Gastroesophageal sphincter (tissue), 4 donors: Measurements from ENCODE around the gene IL1RAP. TPM values are rescaled to one million over a fixed set of nuclear protein-coding genes. Genes with fewer than 3 reads are reported as not detected.

ENCODE experiments used
- ATAC-seq: fragments of 150-250 bp; one replicate; pipeline ENCODE4 v1.9.1; 2016; ENCODE audit warnings: mild to moderate bottlenecking, moderate library complexity
- H3K27ac ChIP-seq, 4 donors: fragments of 200-600 bp; sonication (generic) in 3 of 4; 1 replicate in 3 of 4; 2 replicates in 1 of 4; pipeline ENCODE4 v1.5.1; 2016 to 2019
- H3K27me3 ChIP-seq: fragments of 200-600 bp; sonication (generic); one replicate; pipeline ENCODE4 v1.5.1; 2019
- H3K36me3 ChIP-seq, 2 donors: fragments of 200-600 bp; sonication (generic); one replicate each; pipeline ENCODE4 v1.5.1; 2019; ENCODE audit warnings: control low read depth in 1 of 2
- H3K4me1 ChIP-seq, 3 donors: fragments of 200-600 bp; sonication (generic); 1 replicate in 2 of 3; 2 replicates in 1 of 3; pipeline ENCODE4 v1.5.1; 2016 to 2019; ENCODE audit warnings: control low read depth in 2 of 3
- H3K4me3 ChIP-seq, 2 donors: fragments of 200-600 bp; sonication (generic); one replicate each; pipeline ENCODE4 v1.5.1; 2019; ENCODE audit warnings: mild to moderate bottlenecking in 1 of 2, moderate library complexity in 1 of 2
- H3K9me3 ChIP-seq, 3 donors: fragments of 200-600 bp; sonication (generic); one replicate each; pipeline ENCODE4 v1.5.1; 2017 to 2019; ENCODE audit warnings: control low read depth in 2 of 3
- EP300 ChIP-seq: sonication (generic); formaldehyde crosslinking; IDR thresholded peaks from one replicate; pipeline ENCODE4 v1.6.1; 2017; ENCODE audit warnings: antibody characterized with exemption, mild to moderate bottlenecking
- POLR2A ChIP-seq, 2 donors: fragments of 450-650 bp; IDR thresholded peaks; one replicate each; pipeline ENCODE4 v1.6.1; 2017; ENCODE audit warnings: antibody characterized with exemption in 2 of 2, mild to moderate bottlenecking in 2 of 2, moderate library complexity in 1 of 2
- POLR2AphosphoS5 ChIP-seq: sonication (generic); formaldehyde crosslinking; IDR thresholded peaks from one replicate; pipeline ENCODE4 v1.6.1; 2017; ENCODE audit warnings: antibody characterized with exemption
- WGBS, 2 donors: methylation state at CpG; one replicate each; pipeline ENCODE4 v1.1.5; 2018; ENCODE audit warnings: low coverage in 1 of 2; 5-methylcytosine and 5-hydroxymethylcytosine counted together
- total RNA-seq, 4 donors: library from RNA; depleted of rRNA; stranded (reverse); fragments of >200 nt; gene quantifications; one replicate each; pipeline ENCODE4 v1.1.0, GENCODE V29; 2016
- TF ChIP-seq, protein P1 (sequence below), 4 experiments: fragments of 200-600 bp in 2 of 4; fragments of 450-650 bp in 2 of 4; sonication (generic) in 1 of 4; IDR thresholded peaks; one replicate each; pipeline ENCODE4 v1.5.1; 2017 to 2019; ENCODE audit warnings: antibody characterized with exemption in 4 of 4, mild to moderate bottlenecking in 2 of 4, moderate library complexity in 2 of 4

The IL1RAP gene
- total RNA-seq, 4 donors from 2014 or later, result 3.2 to 11.0 (median 5.0) TPM

DNA sequence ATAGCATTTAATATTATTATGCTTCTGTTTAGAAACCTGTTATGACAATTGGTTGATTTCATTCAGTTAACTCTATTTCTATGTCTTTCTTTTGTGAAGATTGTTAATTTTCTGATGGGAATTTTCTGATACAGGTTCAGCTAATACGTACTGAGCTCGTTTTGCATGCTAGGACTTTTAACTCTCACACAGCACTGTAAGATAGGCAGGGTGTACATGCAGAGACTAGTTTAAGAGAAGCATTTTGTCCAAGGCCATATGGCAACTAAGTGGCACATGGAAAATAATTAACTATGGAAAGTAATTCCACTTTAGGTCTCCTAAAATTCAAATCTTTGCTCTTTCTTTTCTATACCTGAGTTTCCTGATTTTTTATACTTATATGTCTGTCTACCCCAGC lies 81.9 kb downstream of the IL1RAP start:
- Histone ChIP-seq H3K27ac (no peak overlapping the region), H3K9me3 (no peaks in the 10 kb centered on the region), H3K36me3 (no peaks in the 10 kb centered on the region), H3K4me1 (no peaks in the 10 kb centered on the region), H3K4me3 (no peak overlapping the region), H3K27me3 (no peaks in the 10 kb centered on the region)
- TF ChIP-seq, protein P1, sequence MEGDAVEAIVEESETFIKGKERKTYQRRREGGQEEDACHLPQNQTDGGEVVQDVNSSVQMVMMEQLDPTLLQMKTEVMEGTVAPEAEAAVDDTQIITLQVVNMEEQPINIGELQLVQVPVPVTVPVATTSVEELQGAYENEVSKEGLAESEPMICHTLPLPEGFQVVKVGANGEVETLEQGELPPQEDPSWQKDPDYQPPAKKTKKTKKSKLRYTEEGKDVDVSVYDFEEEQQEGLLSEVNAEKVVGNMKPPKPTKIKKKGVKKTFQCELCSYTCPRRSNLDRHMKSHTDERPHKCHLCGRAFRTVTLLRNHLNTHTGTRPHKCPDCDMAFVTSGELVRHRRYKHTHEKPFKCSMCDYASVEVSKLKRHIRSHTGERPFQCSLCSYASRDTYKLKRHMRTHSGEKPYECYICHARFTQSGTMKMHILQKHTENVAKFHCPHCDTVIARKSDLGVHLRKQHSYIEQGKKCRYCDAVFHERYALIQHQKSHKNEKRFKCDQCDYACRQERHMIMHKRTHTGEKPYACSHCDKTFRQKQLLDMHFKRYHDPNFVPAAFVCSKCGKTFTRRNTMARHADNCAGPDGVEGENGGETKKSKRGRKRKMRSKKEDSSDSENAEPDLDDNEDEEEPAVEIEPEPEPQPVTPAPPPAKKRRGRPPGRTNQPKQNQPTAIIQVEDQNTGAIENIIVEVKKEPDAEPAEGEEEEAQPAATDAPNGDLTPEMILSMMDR (IDR thresholded peaks at IDR 0.05), result no peak
- TF ChIP-seq POLR2A (IDR thresholded peaks at IDR 0.05) (no peak), POLR2AphosphoS5 (no peak), EP300 (no peak)
- WGBS, 2 donors, result 76 to 100% methylated on average over 2 of the region's 2 CpGs
- ATAC-seq, result no peak

DNA sequence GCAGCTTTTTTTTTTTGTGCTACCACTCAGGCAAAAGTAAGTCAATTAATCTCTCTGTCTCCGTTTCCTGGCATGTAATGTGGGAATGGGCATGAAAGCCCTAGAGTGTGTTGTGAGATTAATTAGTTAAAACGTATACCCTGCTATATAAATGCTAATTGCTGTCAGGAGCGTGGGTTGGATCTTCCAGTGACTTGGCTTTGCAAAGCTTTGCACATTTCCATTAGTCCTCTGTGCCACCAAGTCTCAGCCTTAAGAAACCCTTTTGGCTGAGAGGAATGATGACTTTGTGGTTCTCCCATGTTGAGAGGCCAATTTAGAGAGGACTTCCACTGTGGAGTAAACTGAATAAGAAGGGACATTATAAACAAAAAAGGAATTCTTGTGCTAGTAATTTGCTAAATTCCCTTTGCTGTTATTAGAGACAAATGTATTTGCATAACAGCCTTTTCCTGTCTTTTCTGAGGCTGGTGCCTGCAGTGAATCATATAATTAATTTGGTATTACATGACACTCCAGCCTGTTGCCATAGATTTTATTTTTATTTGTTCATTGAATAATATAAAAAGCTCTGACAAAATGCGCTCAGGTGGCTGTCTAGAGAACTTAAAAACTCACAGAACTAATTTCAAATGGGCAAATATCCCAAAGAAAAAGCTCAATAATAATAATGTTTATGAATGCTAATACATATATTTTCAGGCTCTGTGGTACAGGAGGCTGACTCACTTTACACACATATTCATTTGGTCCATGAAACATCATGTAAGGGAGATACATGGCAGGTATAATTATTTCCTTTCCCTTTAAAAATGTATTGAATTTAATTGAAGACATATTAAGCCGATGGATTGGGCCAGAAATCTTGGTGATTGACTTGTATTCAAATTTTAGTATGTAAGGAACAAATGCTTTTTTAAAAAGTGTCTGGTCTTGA lies 82.7 kb downstream of the IL1RAP start:
- 56 to 68% methylated on average over 5 of the region's 5 CpGs for WGBS, 2 donors
- no peak for TF ChIP-seq EP300
- no peak for TF ChIP-seq POLR2A (IDR thresholded peaks at IDR 0.05)
- TF ChIP-seq, protein P1 (IDR thresholded peaks at IDR 0.05), result no peak
- no peak for TF ChIP-seq POLR2AphosphoS5
- H3K4me3 ChIP-seq, result no peak overlapping the region
- H3K27ac ChIP-seq, result no peak overlapping the region
- H3K9me3 ChIP-seq, result no peaks in the 10 kb centered on the region
- no peaks in the 10 kb centered on the region for H3K4me1 ChIP-seq
- no peak for ATAC-seq
- no peaks in the 10 kb centered on the region for H3K27me3 ChIP-seq
- no peaks in the 10 kb centered on the region for H3K36me3 ChIP-seq

DNA sequence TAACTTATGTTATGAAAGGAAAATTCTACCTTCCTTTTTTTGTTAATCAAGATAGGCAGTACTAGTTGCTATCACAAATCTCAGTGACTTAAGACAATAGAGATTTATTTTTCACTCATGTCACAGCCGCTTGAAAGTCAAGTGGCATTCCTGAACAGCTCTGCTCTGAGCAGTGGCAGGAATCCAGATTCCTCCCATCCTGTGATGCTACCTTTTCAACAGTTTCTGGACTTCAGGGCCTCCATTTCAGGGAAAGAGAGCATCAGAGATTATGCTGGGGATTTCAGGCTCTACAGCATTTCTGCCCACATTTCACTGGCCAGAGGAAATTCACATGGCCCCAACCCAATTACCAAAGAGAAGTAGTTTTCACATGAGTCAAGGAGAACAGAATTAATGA lies 83.4 kb downstream of the IL1RAP start:
- Histone ChIP-seq H3K27me3 (no peaks in the 10 kb centered on the region), H3K4me3 (no peak overlapping the region), H3K27ac (no peak overlapping the region), H3K36me3 (no peaks in the 10 kb centered on the region), H3K4me1 (no peaks in the 10 kb centered on the region), H3K9me3 (no peaks in the 10 kb centered on the region)
- TF ChIP-seq POLR2AphosphoS5 (no peak), POLR2A (IDR thresholded peaks at IDR 0.05) (no peak), EP300 (no peak)
- TF ChIP-seq, protein P1 (IDR thresholded peaks at IDR 0.05), result no peak
- 81 to 82% methylated on average over 1 of the region's 1 CpG for WGBS, 2 donors
- ATAC-seq, result no peak

DNA sequence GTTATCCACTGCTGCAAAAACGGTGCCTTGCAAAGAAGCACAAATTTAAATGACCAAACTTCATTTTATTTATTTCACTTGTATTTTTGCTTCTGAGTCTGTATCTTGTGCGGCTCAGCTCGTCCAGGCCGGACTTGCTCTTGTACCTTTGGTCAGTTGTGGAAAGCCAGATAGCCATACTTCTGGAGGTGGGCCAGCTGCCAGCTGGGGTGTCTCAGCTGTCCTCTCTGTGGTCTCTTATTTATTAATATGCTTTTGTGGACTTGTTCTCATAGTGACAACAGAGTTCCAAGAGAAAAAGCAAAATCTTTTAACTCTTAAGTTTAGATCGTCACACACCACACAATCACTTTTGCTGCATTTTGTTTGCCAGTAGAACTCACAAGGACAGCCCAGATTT lies 87.7 kb downstream of the IL1RAP start:
- no peaks in the 10 kb centered on the region for H3K27me3 ChIP-seq
- no peaks in the 10 kb centered on the region for H3K4me1 ChIP-seq
- peaks cover 0 to 18% of the 10 kb centered on the region in 2 donors for H3K36me3 ChIP-seq
- ATAC-seq, result no peak
- H3K9me3 ChIP-seq, result no peaks in the 10 kb centered on the region
- WGBS, 2 donors, result 36 to 43% methylated on average over 3 to 5 of the region's 5 CpGs
- TF ChIP-seq, protein P1 (IDR thresholded peaks at IDR 0.05), result no peak
- TF ChIP-seq POLR2AphosphoS5 (no peak), EP300 (no peak), POLR2A (IDR thresholded peaks at IDR 0.05) (no peak)
- no peak overlapping the region for H3K4me3 ChIP-seq
- H3K27ac ChIP-seq, result no peak overlapping the region

DNA sequence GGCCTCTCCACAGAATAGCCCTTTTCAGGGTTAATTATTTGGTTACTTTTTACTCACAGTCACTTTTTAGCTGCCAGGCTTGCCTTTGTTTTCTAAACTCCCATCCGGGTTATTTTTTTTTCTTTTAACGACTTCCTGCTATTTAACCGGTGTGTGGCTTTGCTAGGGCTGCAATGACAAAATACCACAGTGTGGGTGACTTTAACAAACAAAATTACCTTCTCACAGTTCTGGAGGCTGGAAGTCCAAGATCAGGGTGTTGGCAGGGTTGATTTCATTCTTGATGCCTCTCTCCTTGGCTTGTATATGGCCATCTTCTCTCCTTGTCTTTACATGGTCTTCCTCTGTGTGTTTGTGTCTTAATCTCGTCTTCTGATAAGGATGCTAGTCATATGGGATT lies 91.5 kb downstream of the IL1RAP start:
- 53 to 60% methylated on average over 3 to 4 of the region's 4 CpGs for WGBS, 2 donors
- H3K27me3 ChIP-seq, result no peaks in the 10 kb centered on the region
- ATAC-seq, result no peak

More for the DNA sequence above, 91.5 kb downstream of the IL1RAP start:
- TF ChIP-seq POLR2A (IDR thresholded peaks at IDR 0.05) (no peak), POLR2AphosphoS5 (no peak), EP300 (no peak)
- TF ChIP-seq, protein P1 (IDR thresholded peaks at IDR 0.05), result no peak
- Histone ChIP-seq H3K4me3 (no peak overlapping the region), H3K36me3 (peaks cover 0 to 18% of the 10 kb centered on the region in 2 donors), H3K9me3 (no peaks in the 10 kb centered on the region), H3K4me1 (no peaks in the 10 kb centered on the region), H3K27ac (no peak overlapping the region)
